Smooth muscle cell (in vitro differentiated cells): Measurements from ENCODE around the gene DIS3L2. TPM values are rescaled to one million over a fixed set of nuclear protein-coding genes. Genes with fewer than 3 reads are reported as not detected.

Source experiments
- DNase-seq: peaks from one replicate; lab custom pipeline; 2025; ENCODE audit not compliant: unreplicated experiment; lab: John Stamatoyannopoulos, UW
- H2AFZ ChIP-seq: fragments of 200-600 bp; sonication (generic); 2 replicates; pipeline ENCODE4 v1.6.0; 2016; ENCODE audit warnings: antibody characterized with exemption, low read depth, mild to moderate bottlenecking
- H3F3A ChIP-seq: fragments of 200-600 bp; sonication (generic); 2 replicates; pipeline ENCODE4 v1.6.0; 2017; ENCODE audit warnings: antibody characterized with exemption, low read depth
- H3K27ac ChIP-seq: fragments of 200-600 bp; sonication (generic); 2 replicates; pipeline ENCODE4 v1.5.1; 2016; ENCODE audit warnings: low read depth, mild to moderate bottlenecking
- H3K27me3 ChIP-seq: fragments of 200-600 bp; sonication (generic); 2 replicates; pipeline ENCODE4 v1.6.1; 2016; ENCODE audit warnings: low read depth, mild to moderate bottlenecking
- H3K36me3 ChIP-seq: fragments of 200-600 bp; sonication (generic); 2 replicates; pipeline ENCODE4 v1.5.1; 2016; ENCODE audit warnings: low read depth
- H3K4me1 ChIP-seq: fragments of 200-600 bp; sonication (generic); 2 replicates; pipeline ENCODE4 v1.5.1; 2016; ENCODE audit warnings: low read depth
- H3K4me2 ChIP-seq: fragments of 200-600 bp; sonication (generic); 2 replicates; pipeline ENCODE4 v1.6.0; 2016; ENCODE audit warnings: mild to moderate bottlenecking
- H3K4me3 ChIP-seq: fragments of 200-600 bp; sonication (generic); 2 replicates; pipeline ENCODE4 v1.5.1; 2016; ENCODE audit warnings: mild to moderate bottlenecking
- H3K79me2 ChIP-seq: fragments of 200-600 bp; sonication (generic); 2 replicates; pipeline ENCODE4 v1.6.0; 2016; ENCODE audit warnings: low read depth, mild to moderate bottlenecking
- H3K9ac ChIP-seq: fragments of 200-600 bp; sonication (generic); 2 replicates; pipeline ENCODE4 v1.6.0; 2016; ENCODE audit warnings: low read depth
- H3K9me3 ChIP-seq: fragments of 200-600 bp; sonication (generic); replicated peaks from 2 replicates; pipeline ENCODE4 v1.5.1; 2016; ENCODE audit warnings: low read depth
- H4K20me1 ChIP-seq: fragments of 200-600 bp; sonication (generic); 2 replicates; pipeline ENCODE4 v1.6.0; 2016; ENCODE audit warnings: low read depth
- WGBS: methylation state at CpG from one replicate; pipeline ENCODE4 v1.1.7; 2016; ENCODE audit warnings: low lambda C conversion rate; 5-methylcytosine and 5-hydroxymethylcytosine counted together
- polyA plus RNA-seq: library from polyadenylated mRNA; unstranded; fragments of >200 nt; fragmentation: Nextera tagmentation; extraction: Ambion mirVana; gene quantifications from 2 replicates; pipeline ENCODE4 v1.2.1, GENCODE V29; 2016
- total RNA-seq: library from RNA; depleted of rRNA; stranded (reverse); fragments of >200 nt; gene quantifications from 2 replicates; pipeline ENCODE4 v1.2.3, GENCODE V29; 2014
- TF ChIP-seq, protein P1 (sequence below): fragments of 200-600 bp; sonication (generic); IDR thresholded peaks from 2 replicates; pipeline ENCODE4 v1.5.1; 2017; ENCODE audit warnings: borderline replicate concordance, mild to moderate bottlenecking, antibody characterized with exemption; ENCODE audit not compliant: insufficient read depth, poor library complexity, severe bottlenecking

DIS3L2 gene
- total and polyA plus RNA-seq, 2 experiments from 2014 or later: 11.4 to 25.2 TPM

DNA sequence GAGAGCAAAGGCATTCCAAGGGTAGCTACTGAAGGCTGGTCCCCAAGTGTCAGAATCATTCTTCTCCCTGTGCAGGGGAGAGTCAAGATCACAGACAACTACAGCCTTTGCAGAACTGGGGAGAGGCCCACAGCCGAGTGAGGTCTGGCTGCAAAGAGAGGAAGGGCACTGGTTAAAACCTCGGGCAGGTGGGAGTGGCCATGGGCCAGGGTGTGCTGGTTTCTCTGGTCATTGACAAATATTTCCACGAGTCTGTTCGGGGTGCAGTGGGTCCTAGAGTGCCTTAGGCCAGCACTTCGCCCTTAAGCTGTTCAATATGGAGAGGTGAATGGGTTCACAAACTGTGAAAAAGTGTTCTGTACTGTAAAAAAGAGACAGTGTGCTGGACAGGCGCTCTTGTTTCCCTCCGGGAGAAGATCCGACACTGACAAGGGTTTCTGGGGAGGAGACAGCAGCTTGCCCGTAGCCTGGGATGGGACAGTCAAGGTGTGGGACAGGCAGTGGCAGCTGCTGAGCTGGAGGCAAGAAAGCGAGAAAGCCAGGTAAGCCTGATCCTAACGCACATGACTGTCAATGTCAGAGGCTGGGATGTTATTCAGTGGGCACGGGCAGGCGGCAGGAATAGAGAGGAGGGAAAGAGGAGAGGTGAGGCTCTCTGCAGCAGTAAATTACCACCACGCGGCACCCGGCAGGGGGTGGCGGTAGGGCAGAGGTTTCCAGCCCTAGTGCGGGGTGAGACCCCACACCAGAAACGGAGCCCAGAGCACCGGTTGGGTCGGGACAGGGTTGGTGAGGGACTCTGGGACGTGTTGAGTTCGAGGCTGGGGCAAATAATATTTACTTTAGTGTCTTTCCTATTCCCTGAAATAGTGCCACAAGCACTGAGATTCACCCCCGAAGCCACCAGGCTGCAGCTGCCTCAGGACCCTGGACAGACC is 37.3 kb upstream of the DIS3L2 start:
- no peak overlapping the region for H3K4me2 ChIP-seq
- no peak overlapping the region for H3K4me3 ChIP-seq
- 73% methylated on average over 24 of the region's 24 CpGs for WGBS
- no peak overlapping the region for H2AFZ ChIP-seq
- H4K20me1 ChIP-seq: no peaks in the 10 kb centered on the region
- H3K27ac ChIP-seq: no peak overlapping the region
- H3K27me3 ChIP-seq: peaks cover 81% of the 10 kb centered on the region
- no peaks in the 10 kb centered on the region for H3K9me3 ChIP-seq
- no peaks in the 10 kb centered on the region for H3F3A ChIP-seq
- TF ChIP-seq, protein P1, sequence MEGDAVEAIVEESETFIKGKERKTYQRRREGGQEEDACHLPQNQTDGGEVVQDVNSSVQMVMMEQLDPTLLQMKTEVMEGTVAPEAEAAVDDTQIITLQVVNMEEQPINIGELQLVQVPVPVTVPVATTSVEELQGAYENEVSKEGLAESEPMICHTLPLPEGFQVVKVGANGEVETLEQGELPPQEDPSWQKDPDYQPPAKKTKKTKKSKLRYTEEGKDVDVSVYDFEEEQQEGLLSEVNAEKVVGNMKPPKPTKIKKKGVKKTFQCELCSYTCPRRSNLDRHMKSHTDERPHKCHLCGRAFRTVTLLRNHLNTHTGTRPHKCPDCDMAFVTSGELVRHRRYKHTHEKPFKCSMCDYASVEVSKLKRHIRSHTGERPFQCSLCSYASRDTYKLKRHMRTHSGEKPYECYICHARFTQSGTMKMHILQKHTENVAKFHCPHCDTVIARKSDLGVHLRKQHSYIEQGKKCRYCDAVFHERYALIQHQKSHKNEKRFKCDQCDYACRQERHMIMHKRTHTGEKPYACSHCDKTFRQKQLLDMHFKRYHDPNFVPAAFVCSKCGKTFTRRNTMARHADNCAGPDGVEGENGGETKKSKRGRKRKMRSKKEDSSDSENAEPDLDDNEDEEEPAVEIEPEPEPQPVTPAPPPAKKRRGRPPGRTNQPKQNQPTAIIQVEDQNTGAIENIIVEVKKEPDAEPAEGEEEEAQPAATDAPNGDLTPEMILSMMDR: no peak
- H3K4me1 ChIP-seq: peaks cover 11% of the 10 kb centered on the region
- no peak for DNase-seq
- no peak overlapping the region for H3K9ac ChIP-seq
- no peaks in the 10 kb centered on the region for H3K36me3 ChIP-seq
- H3K79me2 ChIP-seq: no peaks in the 10 kb centered on the region

DNA sequence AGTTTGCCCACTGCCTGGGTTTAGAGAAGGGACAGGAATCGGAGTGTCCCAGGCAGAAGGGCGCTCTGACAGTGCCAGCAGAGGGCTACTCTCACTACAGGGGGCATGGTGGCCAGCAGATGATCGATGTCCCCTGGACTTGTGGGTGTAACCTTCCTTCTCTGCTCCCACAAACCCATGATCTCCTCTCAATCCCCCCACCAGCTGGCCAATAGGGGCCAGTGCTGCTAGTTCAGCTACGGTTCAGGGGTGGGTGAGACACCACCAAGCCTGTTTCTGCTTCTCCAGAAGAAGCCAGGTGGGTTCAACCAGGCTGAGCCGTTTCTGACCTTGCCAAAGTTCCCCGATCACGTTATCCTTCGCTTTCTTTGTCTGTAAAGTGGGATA is 36.6 kb upstream of the DIS3L2 start:
- DNase-seq: no peak
- 38% methylated on average over 8 of the region's 8 CpGs for WGBS

DNA sequence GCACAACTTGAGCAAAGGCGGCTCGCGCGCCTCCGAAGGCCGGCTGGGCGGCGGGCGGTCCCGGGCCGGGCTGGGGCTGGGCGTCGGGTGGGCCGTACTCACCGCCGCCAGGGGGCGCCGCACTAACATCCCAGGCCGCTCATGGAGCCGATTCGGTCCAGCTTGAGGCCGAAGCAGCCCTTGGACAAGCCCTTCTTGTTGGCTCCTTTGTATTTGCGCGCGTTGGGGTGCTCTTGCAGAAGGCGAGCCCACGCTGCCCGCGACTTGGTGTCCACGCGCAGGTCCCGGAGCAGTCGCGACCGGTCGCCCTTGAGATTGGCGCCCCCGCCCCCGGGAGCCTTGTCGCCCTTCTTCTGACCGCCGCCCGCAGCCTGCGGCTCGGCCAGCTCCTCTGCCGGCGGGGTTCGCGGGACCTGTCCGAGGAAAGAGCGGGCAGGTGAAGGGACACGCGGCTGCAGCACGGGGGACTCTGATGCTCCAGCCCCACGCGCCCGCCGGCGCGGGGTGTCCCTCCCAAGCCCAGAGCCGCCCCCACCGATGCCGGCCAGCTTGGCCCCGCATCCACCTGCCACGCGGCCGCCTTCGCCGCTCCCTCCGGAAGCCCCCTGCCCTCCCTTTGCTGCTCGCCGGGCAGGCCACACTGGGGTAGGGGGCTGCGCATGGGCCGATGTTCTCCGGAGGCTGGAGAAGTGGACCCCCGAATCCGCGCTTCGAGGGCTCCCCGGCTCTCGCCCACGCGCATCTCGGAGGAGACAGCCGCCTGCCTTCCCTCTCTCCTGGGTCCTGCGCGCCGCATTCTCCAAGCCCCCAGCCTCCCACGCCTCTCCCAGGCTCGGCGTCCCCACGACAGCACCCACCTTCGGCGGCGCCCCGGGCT is 36.0 kb upstream of the DIS3L2 start:
- Histone ChIP-seq H4K20me1 (no peaks in the 10 kb centered on the region), H3K4me2 (peak overlapping the region; percentile 97), H3K79me2 (no peaks in the 10 kb centered on the region), H3K9ac (no peak overlapping the region), H3K27ac (no peak overlapping the region), H3F3A (no peaks in the 10 kb centered on the region), H3K9me3 (no peaks in the 10 kb centered on the region), H3K27me3 (peaks cover 90% of the 10 kb centered on the region), H3K36me3 (no peaks in the 10 kb centered on the region), H3K4me1 (peaks cover 11% of the 10 kb centered on the region), H2AFZ (no peak overlapping the region), H3K4me3 (peak overlapping the region; percentile 56)
- TF ChIP-seq, protein P1: peak; percentile 92
- peak; percentile 51 for DNase-seq
- WGBS: 3% methylated on average over 95 of the region's 96 CpGs

More for the DNA sequence above, 36.6 kb upstream of the DIS3L2 start:
- Histone ChIP-seq H3K9me3 (no peaks in the 10 kb centered on the region), H3K4me1 (peaks cover 11% of the 10 kb centered on the region), H3K27ac (no peak overlapping the region), H3K4me2 (peak overlapping the region; percentile 97), H3K36me3 (no peaks in the 10 kb centered on the region), H4K20me1 (no peaks in the 10 kb centered on the region), H2AFZ (no peak overlapping the region), H3K9ac (no peak overlapping the region), H3K4me3 (no peak overlapping the region), H3K79me2 (no peaks in the 10 kb centered on the region), H3K27me3 (peaks cover 85% of the 10 kb centered on the region), H3F3A (no peaks in the 10 kb centered on the region)
- TF ChIP-seq, protein P1: no peak
